ENCODE data around the gene TPP1. TPM values are rescaled to one million over a fixed set of nuclear protein-coding genes. Genes with fewer than 3 reads are reported as not detected.

Gene TPP1
- total and polyA plus RNA-seq, 4 donors, result 52.8 to 108 (median 86.5) TPM

- Histone ChIP-seq H3K36me3 (ENCODE audit: control insufficient read depth in 4 of 4, insufficient read depth in 3 of 4, low read depth in 1 of 4, low read length in 3 of 4) (peaks cover 7 to 16% (median 10%) of the 10 kb centered on the region in 4 donors), H3K27me3 (ENCODE audit: control insufficient read depth in 4 of 4, insufficient read depth in 4 of 4, low read length in 3 of 4) (no peaks in the 10 kb centered on the region), H3K9ac (ENCODE audit: low read depth in 1 of 2, low read length in 2 of 2) (no peak overlapping the region), H3K9me3 (ENCODE audit: control insufficient read depth in 4 of 4, low read length in 3 of 4) (no peaks in the 10 kb centered on the region), H3K27ac (ENCODE audit: low read depth in 1 of 2, low read length in 2 of 2) (no peak overlapping the region), H3K4me3 (ENCODE audit: low read depth in 1 of 3, low read length in 3 of 3) (no peak overlapping the region), H3K4me1 (ENCODE audit: control insufficient read depth in 4 of 4, insufficient read depth in 4 of 4, low read length in 3 of 4) (peaks cover 0 to 35% (median 22%) of the 10 kb centered on the region in 4 donors)
- no peak for DNase-seq (ENCODE audit: low spot score)
- WGBS, result 98% methylated on average over 9 of the region's 9 CpGs
- TF ChIP-seq ZBTB33 (IDR thresholded peaks at IDR 0.05), result no peak
These were observed 3.2 kb downstream of the TPP1 start for GRCh38 chr11:6615882-6616585.

- DNase-seq (ENCODE audit: low spot score), result no peak
- Histone ChIP-seq H3K4me3 (ENCODE audit: low read depth in 1 of 3, low read length in 3 of 3) (no peak overlapping the region), H3K36me3 (ENCODE audit: control insufficient read depth in 4 of 4, insufficient read depth in 3 of 4, low read depth in 1 of 4, low read length in 3 of 4) (peaks cover 7 to 21% (median 19%) of the 10 kb centered on the region in 4 donors), H3K4me1 (ENCODE audit: control insufficient read depth in 4 of 4, insufficient read depth in 4 of 4, low read length in 3 of 4) (peaks cover 0 to 42% (median 25%) of the 10 kb centered on the region in 4 donors), H3K9ac (ENCODE audit: low read depth in 1 of 2, low read length in 2 of 2) (no peak overlapping the region), H3K27me3 (ENCODE audit: control insufficient read depth in 4 of 4, insufficient read depth in 4 of 4, low read length in 3 of 4) (no peaks in the 10 kb centered on the region), H3K27ac (ENCODE audit: low read depth in 1 of 2, low read length in 2 of 2) (no peak overlapping the region), H3K9me3 (ENCODE audit: control insufficient read depth in 4 of 4, low read length in 3 of 4) (no peaks in the 10 kb centered on the region)
- 96% methylated on average over 5 of the region's 5 CpGs for WGBS
- TF ChIP-seq RXRA (IDR thresholded peaks at IDR 0.05), result no peak
- no peak for TF ChIP-seq NR2F2 (IDR thresholded peaks at IDR 0.05)
- no peak for TF ChIP-seq ZBTB33 (IDR thresholded peaks at IDR 0.05)
- no peak for TF ChIP-seq HNF4A (conservative IDR thresholded peaks at IDR 0.05)
- TF ChIP-seq REST (IDR thresholded peaks at IDR 0.05), result no peak
- TF ChIP-seq HNF4G (IDR thresholded peaks at IDR 0.05), result no peak
- TF ChIP-seq RAD21 (IDR thresholded peaks at IDR 0.05), result no peak
- no peak for TF ChIP-seq FOXA2 (IDR thresholded peaks at IDR 0.05)
- TF ChIP-seq GABPA (IDR thresholded peaks at IDR 0.05 in 1 of 2, conservative IDR thresholded peaks at IDR 0.05 in 1 of 2), result no peak
- no peak for TF ChIP-seq TAF1 (conservative IDR thresholded peaks at IDR 0.05)
- TF ChIP-seq EGR1 (IDR thresholded peaks at IDR 0.05; ENCODE audit: low read depth in 2 of 2), result no peak
- TF ChIP-seq JUND (IDR thresholded peaks at IDR 0.05), result no peak
- no peak for TF ChIP-seq SP1 (IDR thresholded peaks at IDR 0.05)
- no peak for TF ChIP-seq ATF3 (IDR thresholded peaks at IDR 0.05)
- no peak for TF ChIP-seq CTCF (IDR thresholded peaks at IDR 0.05; ENCODE audit: low read depth, low read length, missing input control)
These were observed 4.2 kb downstream of the TPP1 start for GRCh38 chr11:6615046-6615445.

Data from liver (tissue), 9 donors.